Measurements from ENCODE around the gene NOP14.
"Not testable (repeated sequence)": the region's sequence is repeated elsewhere in the genome, so short reads cannot be mapped to it uniquely, and the experiment has no call there.

Gene NOP14

DNA sequence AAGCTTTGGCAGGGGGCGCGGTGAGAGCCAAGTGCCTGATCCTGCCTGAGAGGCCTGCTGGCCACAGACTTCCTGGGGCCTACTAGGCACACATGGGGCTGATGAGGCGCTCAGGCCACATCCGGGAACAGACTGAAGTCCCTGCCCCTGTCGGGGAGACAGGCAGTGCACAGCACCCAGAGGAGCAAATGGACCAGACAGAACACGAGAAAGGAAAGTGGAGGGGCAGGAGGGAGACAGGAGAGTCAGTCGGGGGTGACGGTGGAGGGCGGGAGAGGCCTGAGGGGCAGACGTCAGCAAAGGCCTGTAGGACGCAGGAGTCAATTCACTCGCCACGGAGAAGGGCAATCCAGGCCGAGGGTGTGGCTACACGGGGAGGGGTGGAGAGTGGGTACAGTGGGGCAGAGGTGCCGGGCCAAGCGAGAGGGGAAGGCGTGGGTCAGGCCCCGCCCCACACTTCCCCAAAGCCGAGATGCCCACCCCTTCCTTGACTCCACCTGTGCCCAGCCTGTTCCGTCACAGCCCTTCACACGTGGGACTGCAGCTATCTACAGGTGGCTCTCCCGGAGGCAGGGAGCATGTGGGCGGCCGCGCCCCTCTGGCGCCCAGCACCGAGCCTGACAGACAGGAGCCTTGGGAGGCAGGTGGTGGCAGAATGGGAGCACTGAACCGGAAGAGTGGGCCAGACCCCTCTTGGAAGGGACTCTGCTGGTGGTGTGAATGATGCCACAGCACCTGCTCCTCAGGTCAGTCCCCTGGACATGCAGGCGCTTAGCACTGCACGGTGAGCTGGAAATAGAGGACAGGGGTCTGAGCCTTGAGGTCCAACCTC lies 20.5 kb downstream of the NOP14 start:
- no peak for DNase-seq (ENCODE audit: low read depth)

DNA sequence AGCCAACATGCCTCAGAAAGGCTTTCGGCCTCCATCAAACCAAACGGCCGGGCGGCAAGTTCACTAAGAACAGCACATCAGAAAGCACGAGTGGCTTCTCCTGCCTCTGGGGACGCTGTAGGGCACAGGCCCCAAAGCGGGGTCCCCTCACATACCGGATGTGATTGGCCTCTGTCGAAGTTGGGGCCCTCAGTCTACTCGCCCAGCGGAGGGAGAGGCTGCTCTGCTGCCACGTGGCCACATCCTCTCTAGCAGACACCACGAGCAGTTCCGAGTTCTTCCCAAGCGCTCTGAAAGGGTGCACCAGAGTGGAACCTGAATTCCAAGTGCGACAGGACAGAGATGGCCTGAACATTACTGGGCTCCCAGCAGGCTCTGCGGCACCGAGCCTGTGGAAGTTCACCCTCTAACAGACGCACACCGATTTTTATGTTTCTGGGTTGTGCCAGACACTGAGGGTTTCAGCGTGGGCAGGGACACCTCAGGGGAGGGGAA lies 21.1 kb downstream of the NOP14 start:
- DNase-seq (ENCODE audit: low read depth), result no peak

DNA sequence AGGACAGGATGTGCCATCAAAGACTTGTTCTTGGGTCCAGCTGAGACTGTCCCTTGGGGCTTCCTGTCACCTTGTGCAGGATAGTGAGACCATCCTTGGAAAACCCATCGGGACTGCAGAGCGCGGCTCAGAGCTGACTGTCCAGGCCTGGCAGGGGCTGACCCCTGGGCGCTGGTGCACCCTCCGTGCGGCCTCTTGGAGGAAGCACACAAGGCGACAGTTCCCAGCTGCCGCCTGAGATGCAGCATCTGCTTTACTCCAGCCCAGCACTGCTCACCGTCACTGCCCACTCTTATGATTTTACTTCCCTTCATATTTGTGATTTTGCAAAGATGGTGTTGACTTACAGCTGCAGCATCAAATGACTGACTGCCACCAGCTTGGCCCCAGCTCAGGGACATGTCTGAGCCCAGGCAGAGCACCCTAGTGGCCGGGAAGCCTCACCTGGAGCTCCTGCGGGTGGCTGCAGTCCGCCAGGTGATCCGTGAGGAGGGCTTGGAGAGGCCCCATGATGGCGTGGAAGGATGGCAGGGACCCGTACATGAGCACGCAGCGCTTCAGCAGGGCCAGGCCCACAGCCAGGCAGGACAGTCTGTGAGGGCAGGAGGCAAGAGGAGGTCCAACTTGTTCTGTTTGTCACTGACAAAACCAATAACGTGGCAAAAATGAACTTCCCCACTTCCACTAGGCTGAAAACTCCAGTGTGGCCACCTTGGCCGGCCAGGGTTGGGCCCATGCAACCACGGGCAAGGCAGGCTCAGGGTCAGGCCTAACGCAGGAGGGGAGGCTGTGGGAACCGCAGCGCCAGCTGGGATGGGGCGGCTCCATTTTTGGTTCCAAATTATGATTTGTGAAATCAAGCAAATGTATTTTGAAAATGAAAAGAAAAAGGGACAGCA lies 21.8 kb downstream of the NOP14 start:
- DNase-seq (ENCODE audit: low read depth), result no peak

DNA sequence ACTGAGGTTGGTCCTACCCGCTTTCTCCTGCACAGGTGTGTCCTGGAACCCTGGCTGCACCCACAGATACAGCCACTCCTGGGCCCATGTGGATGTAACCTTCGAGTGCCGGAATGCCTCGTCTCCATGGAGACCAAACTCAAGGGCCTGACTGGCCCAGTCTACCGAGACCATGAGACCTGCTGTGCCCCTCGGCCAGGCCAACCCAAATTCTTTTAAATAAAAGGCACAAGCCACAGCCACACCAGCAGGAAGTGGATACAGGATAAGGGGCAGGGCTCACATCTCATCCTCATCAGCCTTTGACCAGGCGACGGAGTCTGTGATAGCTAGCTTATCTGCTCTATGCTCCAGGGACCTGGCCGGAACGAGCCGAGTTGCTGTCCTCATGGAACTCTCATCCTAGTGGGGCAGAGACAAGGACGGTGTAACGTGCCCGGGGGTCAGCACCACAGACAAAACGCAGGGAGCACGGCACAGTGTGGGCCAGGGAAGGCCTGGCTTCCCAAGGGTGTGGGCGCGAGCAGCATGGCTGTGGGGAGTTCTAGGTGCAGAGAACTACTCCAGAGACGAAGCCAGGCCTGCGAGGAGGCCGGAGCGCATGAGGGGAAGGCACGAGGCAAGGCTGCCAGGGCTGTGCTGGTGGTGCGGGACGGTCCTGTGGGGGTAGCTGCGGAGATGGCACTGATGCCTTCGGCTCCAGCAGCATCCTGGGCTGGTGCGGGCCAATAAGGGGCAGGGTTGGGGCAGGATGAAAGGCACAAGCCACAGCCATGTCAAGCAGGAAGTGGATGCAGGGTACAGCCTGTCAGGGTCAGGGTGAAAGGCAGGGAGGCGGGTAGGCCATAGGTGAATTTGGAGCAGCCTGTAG lies 22.7 kb downstream of the NOP14 start:
- no peak for DNase-seq (ENCODE audit: low read depth)

DNA sequence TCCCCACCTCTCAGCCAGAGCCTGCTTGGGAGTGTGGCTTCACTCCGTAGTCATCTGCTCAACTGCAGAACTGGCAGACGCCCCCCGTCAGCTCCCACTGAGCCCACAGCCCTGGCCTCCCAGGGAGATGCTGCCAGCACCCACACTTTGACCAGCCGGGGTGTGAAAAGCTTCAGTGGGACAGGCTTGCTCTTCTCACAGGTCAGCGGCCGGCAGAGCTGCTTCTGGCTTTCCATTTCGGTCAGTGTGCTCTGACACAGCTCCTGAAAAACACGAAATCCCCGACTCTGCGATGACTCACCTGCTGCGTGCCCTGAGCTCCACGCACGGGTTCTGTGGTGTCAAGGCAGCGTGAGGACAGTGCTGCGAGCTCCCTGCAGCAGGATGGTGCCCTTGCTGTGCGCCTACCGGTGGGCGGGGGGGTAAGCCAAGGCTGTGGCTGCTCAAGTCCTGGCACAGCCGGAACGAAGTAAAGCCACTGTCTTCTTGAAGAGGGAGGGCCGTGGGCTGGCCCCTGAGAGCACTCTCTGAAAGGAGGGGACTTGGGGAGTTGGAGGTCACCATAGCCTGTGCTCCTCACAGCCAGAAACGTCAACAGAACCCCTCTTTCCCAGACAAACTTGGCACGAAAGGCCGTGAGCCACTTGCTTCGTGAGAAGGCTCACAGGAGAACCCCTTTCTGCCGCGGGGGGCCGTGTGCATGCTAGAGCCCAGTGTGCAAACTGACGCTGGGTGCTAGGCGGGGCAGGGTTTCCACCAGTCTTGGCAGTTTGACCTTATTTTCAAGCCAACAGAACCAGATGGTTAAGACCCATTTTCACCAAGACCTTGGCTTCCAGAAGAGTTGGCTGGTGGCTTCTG lies 23.6 kb downstream of the NOP14 start:
- no peak for DNase-seq (ENCODE audit: low read depth)

DNA sequence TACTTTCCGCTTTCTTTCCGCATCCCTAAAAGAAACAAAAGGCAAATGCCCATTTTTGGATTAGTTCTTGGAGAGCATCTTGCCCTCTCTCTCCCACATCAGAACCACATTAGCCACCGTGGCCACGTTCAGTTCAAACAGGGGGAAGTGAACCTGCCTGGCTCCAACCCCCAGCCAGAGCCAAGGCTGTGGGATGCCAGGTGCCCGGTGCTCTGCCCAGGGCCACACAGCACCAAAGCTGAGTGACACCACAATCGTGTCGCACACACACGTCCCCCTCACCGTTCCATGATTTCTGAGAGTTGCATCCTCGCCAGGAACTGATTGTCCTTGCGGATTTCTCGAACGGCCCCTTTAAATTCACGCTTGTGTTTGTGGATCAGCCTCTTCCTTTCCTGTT lies 24.3 kb downstream of the NOP14 start:
- no peak for DNase-seq (ENCODE audit: low read depth)

DNA sequence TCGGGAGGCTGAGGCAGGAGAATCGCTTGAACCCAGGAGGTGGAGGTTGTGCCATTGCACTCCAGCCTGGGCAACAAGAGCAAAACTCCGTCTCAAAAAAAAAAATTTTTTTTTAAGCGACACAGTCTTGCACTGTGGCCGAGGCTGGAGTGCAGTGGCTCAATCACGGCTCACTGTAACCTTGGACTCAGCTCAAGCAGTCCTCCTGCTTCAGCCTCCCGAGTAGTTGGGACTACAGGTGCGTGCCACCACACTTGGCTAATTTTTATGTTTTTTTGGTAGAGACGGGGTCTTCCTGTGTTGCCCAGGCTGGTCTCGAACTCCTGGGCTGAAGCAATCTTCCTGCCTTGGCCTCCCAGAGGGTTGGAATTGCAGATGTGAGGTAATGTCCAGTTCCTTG lies 24.8 kb downstream of the NOP14 start:
- not testable (repeated sequence) for DNase-seq (ENCODE audit: low read depth)

DNA sequence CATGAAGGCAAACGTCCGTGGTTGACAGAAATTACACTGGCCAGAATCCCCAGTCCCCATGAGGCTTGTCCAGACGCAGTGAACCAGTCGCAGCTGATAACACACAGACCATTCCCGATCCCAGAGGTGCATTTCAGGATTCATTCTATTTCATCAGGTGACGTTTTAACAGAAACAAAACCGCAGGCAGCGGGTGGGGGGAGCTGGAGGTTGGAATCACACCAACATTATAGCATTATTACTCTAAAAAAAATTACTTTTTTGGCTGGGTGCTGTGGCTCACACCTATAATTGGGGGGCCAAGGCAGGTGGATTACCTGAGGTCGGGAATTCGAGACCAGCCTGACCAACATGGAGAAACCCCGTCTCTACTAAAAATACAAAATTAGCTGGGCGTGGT lies 25.2 kb downstream of the NOP14 start:
- no peak for DNase-seq (ENCODE audit: low read depth)

DNA sequence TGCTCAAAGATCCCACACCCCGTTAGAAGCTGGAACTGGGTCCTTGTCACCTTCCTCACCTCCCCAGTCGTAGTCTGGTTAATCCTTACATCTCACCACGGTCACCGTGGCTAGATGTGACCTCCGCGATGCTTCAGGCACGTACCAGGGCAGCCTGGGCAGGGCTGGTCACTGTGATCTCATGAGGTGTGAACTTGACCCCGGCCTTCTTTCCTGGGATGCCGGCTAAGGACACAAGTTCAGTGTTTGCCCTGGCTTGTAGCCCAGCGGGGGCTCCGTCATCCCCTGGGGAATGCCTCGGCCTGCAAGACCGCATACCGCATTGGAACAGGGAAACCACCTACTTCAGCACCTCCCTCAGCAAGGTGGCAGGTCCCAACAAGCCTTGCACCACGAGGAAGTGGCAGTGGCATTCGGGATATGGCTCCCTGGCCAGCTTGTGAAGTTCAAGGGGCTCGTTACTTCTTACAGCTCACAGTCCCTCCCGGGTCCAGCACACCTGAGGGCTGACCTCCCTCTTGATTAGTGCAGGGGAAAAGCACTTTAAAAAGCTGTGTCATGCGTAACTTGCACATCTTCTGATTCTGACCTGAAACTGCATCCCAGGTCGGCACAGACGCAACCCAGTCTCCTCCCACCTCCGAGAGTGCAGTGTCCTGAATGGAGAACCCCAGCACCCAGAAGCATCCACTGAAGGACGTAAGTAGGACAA lies 25.9 kb downstream of the NOP14 start:
- no peak for DNase-seq (ENCODE audit: low read depth)

DNA sequence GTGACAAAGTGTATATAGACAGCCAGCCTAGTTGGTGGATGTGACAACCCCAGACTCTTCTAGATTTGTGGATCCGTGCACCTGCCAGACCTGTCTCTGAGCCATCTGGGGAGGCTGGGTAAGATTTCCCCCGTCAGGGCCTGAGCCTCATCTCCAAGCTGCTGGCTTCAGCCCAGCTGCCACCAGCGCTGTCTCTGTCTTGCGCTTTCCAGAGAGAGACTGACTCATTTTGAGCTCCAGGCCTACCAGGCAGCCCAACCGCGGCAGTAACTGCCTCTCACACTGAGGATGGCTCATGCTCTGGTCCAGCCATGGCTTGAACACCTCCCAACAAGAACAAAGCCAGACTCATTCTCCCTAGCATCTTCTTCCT lies 26.4 kb downstream of the NOP14 start:
- no peak for DNase-seq (ENCODE audit: low read depth)

DNA sequence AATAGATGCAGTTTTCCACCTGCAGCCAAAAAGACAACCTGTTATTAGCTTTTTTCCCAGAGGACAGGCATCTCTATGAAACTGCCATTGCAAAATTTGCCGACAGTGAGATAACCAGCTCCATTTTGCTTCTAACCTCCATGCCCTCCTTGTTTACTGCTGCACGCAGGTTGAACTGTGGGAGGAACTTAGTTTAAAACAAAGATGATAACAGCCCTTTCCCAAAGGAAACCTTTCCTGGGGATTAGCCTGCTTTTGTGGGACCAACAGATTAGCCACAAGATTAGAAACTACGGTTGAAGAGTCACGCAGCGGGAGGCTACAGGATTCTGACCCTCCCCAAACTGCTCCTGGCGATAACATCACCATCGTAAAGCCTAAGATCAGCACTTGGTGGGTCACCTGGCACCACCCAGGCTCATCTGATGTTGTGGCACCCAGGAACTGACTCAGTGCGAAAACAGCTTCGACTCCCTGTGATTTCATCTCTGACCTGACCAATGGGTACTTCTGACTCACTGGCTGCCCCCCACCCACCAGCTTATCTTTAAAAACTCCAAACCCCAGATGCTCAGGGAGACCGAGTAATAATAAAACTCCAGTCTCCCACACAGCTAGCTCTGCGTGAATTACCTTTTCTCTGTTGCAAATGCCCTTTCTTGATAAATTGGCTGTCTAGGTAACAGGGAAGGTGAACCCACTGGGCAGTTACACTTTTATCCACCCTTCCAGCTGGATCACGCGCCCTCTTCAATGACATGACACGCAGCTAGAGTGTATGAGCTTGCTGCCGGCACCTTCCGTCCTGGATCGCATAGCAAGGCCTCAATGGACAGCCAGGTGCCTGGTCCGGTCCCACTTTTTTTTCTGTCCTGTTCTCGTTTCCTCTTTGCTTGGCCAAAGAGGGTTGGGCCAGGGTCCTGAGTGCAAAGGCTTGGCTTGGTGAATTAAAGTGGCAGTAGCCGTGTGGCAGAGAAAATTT lies 27.2 kb downstream of the NOP14 start:
- DNase-seq (ENCODE audit: low read depth), result no peak

DNA sequence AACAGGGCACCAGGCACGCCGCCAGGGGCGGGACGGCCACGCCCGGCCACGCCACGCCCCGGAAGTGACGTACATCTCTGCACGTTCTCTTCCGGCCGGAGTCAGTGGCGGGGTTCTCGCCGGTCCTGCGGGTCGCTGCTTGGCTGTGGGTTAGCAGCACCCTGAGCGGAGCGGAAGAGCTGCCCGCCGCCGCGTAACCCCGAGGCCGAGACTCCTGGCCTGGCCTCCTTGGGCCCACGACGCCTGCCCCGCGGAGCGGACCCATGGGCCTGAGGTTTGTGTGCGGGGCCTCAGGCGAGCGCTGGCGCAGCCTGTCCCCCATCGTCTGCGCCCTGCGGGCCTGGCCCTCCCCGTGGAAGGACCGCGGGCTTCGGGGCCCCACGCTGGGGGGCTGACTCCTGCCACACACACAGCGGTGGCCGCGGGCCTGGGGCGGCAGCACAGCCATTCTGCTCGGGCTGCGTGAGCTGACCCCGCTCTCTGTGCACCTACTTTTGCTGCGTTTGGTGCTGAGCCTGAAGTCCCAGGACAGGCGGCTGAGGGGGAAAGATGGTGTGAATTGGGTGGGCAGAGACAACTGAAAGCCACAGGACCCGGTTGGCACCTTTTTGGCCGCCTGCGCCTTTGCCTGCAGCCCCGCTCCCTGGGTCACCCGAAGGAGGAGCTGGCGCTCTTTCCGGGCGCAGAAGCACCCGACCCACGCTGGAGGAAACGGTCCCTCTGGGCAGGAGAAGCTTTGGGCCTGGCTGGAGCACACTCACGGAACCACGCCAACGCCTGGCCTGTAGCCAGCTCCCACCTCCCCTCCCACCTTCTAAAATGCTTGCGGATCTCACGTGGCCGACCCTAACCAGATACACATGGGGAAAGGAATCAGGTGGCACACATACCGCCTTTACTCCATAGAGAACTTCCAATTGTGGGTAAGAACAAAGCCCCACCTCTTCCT lies 28.1 kb downstream of the NOP14 start:
- DNase-seq (ENCODE audit: low read depth), result peak; percentile 98

DNA sequence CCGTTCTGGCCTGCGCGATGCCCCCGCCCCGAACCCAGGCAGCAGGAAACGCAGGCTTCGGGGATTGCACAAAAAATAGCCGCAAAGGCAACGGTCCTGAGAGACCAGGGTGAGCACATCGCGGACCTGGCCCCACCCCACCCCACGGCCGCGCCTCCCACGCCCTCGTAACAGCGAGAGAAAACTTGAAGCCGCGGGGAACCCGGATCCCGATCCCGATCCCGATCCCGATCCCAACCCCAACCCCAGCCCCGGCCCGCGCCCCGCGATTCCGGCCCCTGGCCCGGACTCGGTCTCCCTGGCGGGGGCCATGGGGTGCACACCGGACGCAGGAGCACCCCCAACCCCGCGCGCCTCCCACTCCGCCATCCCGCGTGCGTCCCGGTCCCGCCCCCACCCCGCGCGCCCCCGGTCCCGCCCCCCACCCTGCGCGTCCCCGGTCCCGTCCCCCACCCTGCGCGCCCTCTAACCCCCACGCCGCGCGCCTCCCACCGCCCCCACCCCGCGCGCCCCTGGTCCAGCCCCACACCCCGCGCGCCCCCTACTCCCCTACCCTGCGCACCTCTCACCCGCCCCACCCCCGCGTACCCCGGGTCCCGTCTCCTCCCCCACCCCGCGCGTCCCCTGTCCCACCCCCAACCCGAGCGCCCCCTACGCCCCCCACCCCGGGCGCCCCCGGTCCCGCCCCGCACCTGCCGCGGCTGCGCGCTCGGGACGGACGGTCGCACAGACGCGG lies 29.0 kb downstream of the NOP14 start:
- no peak for DNase-seq (ENCODE audit: low read depth)

DNA sequence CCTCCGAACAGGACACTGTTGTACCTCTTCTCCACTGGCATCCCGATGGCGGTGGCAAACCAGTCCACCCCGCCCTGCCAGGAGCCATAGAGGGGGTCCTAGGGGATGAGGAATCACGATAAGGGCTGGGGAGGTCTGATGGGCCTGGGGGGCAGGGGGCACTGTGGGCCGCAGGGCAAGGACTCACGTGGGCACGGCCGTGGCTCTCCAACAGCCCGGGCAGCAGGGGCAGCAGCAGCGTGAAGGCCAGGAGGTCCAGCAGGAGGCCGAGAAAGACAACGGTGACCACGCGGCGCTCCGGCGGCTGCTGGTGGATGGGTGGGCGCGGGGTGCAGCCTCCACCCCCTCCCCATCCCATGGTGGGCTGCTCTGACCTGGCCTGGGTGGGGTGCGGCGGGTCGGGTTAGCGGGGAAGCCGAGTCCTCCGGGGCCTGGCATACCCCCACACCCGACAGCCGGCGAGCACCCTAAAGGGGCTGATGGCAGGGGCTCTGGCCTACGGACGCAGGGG lies 29.6 kb downstream of the NOP14 start:
- DNase-seq (ENCODE audit: low read depth), result no peak

DNA sequence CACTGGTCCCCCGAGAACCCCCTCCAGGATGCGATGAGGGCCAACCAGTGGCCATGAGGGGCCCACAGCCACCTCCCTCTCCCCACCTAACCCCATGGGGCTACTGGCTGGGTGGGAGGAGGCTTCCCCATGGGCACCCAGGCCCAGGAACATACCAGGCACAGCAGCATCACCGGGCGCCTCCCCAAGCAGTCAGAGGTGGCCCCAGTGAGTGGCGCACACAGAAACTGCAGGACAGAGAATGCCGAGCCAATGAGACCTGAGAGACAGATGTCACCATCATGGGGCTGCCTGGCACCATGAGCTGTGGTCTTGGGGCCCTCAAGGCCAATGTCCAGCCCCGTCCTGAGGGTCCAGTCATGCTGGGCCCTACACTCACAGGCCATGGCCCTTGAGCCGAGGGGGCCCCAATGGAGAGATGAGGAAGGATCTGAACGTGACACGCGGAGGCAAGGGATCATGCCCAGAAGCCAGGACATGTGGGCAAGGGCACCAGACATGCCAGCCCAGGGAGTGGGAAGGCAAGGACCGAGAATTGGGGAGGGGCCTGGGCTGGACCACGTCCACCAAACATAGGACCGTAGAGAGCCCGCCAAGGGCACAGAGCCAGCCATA lies 30.1 kb downstream of the NOP14 start:
- DNase-seq (ENCODE audit: low read depth), result no peak

DNA sequence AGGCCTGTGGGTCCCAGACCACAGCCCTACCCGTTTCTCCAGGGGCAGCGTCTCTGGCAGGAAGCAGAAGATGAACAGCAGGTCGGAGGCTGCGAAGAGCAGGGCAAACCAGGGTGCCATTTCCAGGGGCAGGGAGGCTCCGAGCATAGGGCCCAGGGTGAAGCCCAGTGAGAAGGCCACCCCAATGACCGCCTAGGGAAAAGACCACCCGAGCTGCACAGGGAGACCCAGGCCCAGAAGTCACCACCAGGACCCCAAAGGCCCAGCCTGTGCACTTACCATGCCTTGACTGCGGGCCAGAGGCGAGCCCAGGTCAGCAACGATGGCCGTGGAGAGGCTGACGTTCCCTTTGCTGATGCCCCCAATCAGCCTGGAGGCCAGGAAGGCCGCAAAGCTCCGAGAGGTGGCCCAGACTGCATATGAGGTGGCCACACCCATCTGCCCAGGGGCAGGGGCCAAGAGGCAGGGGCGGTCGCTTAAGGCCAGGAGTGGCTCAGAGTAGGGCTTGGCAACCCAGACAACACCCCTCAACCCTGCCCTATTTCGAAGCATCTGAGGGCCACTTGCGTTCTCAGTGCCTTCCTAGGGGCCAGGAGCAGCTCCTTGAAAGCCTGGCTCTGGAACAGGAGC lies 30.8 kb downstream of the NOP14 start:
- no peak for DNase-seq (ENCODE audit: low read depth)
